PC-3 (cell line): ENCODE measurements around the gene HECTD1.

Experiments used
- CTCF ChIP-seq: fragments of 300-600 bp; sonication (generic); conservative IDR thresholded peaks from 2 replicates; pipeline ENCODE4 v1.5.1; 2017; ENCODE audit warnings: antibody characterized with exemption, low read depth, mild to moderate bottlenecking, low read length
- EZH2 ChIP-seq: fragments of 300-600 bp; sonication (generic); IDR thresholded peaks from one replicate; pipeline ENCODE4 v1.6.1; 2017; ENCODE audit warnings: antibody characterized with exemption, mild to moderate bottlenecking, low read length; ENCODE audit not compliant: unreplicated experiment

GRCh38 chr14:31060253-31060875 is 147.2 kb downstream of the HECTD1 start:
- no peak for TF ChIP-seq CTCF
- no peak for TF ChIP-seq EZH2
